Activated effector memory CD4-positive, alpha-beta T cell treated with anti-CD3 and anti-CD28 coated beads, Interleukin-2, amount 50 U/mL, for 16 hours (primary cell): ENCODE measurements around the gene CYP11A1.

Experiments
- DNase-seq: peaks from one replicate; pipeline ENCODE4 v3.0.0-alpha.2; 2020

CYP11A1 gene

DNA sequence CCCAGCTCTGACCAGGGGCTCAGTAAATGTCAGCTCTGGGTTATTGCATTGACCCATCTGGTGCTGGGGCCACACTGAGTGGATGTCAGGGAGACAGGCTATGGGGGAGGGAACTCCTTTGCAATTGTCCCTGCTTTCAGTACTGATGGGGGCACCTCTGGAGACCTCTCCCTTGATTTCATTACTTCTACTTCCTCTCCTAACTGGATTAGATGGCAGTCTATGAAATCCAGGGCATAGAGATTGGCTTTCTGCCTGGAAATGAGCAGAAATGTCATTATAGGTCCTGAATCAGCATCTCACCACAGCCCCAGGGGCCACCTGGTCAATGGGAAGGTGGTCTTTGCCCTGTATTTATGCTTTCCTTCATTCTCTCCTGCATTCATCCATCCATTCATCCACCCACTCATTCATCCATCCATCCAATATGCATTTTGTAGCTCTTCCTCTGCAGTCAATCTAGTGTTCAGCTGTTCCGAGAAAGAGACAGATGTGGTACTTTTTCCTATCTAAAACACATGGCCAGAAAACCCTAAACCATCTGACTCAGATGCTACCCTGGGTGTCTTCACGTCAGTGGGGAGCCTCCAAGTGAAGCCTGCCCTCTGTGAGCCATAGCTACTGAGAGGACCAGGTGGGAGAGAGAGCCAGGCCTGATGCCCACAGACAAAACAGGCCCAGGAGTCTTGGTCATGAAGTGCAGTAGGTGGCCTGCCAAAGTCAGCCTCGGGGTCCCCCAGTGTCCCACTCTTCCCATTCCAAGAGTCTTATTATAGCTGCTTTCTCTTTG is 74.2 kb downstream of the CYP11A1 start:
- DNase-seq: no peak

DNA sequence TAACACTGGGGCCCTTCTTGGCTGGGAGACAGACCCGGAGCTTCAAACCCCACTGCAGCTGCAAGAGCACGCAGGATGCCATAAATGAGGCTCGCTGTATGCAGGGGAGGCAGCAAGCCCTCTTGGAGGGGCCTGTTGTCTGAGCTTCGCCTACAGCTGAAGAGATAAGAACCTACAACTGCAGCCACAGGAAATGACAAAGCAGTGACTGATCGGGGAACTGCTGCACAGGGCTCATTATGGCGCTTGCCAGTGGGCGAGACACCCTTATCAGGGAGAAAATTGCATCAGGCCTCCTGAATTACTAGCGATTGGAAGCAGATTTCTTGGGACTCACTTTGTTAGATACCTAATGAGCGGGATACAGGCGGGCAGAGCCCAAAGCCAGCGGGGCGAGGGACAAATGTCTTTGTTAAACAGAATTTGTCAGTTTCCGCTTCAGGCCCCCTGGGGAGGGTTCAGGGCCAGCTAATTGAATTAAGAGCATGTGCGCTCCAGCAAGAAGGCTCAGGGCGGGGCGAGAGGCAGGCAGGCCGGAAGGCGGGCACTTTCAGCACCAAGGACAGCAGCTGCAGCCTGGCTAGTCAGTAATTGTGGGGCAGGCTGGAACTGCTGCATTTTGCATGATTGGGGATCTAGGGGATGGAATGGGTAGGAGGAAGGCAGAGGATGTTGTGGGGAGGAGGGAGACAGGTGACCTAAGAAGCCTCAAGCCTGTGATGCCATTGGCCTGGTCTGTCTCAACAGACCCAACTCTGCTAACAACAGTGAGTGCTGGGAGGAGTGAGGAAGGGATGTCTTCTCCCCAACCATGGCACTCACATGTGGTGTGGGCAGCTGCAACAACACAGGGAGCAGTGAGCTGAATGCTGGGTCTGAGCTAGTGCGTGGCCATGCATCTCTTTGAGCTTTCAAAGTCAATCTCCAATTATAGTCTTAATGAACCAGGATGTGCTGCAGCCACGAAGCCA is 76.1 kb downstream of the CYP11A1 start:
- DNase-seq: peak; percentile 84

DNA sequence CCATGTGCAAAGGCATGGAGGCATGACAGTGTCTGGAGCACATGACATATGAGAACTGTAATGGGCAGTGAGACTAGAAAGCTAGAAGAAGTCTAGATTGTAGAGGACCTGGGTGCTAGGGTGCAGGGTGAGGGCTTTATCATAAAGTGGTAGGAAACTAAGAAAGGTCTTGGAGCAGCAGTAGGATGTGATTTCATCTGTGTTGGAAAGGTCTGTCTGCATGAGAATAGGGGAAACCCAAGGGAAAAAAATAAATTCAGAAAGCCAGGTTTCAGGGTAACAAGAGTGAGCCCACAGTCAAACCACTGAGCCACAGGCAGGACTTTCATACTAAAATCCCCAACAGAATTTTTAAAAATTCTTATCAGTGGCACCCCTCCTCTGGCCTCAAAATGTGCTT is 76.8 kb downstream of the CYP11A1 start:
- no peak for DNase-seq

DNA sequence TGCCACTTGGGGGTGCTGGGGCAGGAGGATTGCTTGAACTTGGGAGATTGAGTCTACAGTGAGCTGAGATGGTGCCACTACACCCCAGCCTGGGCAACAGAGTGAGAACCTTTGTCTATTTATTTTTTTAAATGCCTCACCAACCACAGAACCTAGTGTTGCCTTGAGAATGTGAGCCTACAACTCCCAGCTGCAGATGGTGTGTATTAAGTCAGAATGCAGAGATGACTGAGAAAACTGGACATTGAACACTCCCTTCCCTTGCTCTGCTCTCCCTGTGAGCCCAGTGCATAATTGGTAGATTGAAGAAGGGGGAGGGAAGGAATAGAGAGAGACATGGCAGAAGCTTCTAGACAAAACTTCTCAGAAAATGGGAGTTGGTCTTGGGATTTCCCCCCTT is 77.8 kb downstream of the CYP11A1 start:
- no peak for DNase-seq
